Kasumi-1 (cell line): ENCODE data around the gene C5orf34.
"Not testable (repeated sequence)": the region's sequence is repeated elsewhere in the genome, so short reads cannot be mapped to it uniquely, and the experiment has no call there.

ENCODE experiments used
- DNase-seq, 2 experiments: peaks; one replicate each; lab custom pipeline; 2025; lab: John Stamatoyannopoulos, UW

C5orf34 gene, protein sequence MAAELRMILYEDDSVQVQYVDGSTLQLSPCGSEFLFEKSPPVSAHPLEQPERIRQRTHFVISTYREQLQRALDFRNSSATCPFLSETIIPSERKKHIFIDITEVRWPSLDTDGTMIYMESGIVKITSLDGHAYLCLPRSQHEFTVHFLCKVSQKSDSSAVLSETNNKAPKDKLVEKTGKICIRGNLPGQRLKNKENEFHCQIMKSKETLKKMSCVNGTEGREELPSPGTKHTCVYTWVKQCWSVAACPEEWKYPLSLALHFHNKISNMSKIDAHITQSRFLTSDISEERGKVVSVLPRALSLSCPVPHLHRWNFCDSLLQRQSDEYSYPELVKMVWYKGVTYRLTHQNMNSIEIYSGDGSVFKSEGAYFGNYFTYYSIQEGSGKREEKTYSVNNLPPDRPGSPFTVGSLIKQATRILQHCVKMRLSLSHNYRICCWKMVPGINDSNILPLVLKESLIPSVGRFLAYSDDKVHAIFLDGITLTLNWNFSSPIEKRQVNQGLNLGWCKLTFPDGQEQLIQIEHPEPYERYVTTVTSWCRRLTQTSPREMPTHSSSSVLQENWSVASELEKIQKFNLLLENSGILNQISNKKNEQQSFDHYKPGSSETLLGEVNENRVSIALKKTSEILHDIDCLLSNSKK

DNA sequence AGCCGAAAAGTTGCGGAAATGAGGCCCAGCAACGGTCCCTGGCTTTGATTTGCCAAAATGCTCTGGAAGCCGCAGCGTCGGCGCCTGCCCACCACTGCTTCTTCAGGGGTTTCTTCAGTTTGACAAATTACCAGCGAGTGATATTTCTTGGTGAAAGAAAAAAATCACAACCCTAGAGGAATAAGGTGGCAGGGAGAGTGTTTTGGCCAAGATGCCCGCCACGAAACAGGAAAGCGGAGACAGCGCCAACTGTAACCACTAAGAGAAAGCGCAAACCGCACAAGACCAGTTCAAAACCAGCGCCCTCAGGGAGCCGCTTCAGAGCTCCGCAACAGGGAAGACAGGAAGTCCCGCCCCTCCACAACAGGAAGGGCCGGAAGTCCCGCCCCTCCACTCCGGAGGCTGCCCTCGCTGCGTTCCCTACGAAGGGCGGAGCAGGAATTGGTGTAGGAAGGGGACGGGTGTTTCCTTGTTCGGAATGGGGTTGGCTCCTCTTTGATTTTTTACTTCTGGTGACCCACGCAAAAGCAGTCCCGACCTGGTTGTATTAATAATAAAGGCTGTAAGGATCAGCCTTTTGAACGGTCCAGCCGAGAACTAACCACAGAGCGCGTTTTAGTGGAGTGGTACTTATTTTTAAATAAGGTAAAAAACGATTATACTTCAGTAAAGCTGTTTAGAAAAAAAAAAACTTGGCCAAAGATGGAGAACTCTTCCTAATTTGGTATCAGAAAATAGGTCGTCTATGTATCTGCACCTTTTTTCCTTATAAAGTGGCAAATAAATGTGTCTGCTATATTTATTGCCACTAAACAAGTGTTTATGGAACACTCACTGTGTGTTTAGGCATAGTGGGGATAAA is at the start of gene C5orf34:
Gene C5orf34, minus strand, starts transcription at position 333 of the 862 bp plus-strand sequence. CDS start 5,809 bp downstream, outside the sequence.
- DNase-seq = peak; percentile 95 to 97

DNA sequence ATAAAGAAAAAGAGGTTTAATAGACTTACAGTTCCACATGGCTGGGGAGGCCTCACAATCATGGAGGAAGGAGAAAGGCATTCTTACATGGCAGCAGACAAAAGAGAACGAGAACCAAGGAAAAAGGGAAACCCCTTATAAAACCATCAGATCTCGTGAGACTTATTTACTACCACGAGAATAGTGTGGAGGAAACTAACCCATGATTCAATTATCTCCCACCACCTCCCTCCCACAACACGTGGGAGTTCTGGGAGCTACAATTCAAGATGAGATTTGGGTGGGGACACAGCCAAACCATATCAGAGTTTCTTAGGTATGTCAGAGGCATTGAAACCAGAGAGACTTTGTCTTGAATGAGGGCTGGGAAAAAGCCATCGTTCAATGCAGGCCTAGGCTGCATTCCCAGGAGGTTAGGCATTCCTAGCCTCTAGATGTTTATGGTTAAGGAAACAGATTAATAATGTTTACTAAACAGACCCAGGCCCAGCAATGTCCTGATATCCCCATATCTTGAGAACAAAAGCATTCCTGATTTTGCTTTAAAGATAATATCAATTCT is 49.4 kb upstream of the C5orf34 start:
- DNase-seq = no peak

DNA sequence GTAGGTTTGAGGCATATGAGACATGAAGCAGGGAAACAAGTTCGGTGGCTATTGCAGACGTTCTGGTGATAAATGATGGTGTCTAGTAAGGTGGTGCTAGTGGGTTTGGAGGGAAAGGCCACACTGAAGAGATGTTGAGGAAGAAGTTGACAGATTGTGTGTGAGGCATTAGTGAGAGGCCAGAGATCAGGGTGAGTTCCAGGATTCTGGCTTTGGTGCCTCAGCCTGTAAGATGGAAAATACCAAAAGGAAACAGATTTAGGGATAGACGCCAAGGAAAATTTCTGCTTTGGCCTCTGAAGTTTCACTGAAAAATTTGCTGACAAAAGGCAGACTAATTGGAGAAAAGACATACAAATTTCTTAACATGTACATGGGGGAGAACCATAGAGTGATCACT is 48.4 kb upstream of the C5orf34 start:
- no peak for DNase-seq

DNA sequence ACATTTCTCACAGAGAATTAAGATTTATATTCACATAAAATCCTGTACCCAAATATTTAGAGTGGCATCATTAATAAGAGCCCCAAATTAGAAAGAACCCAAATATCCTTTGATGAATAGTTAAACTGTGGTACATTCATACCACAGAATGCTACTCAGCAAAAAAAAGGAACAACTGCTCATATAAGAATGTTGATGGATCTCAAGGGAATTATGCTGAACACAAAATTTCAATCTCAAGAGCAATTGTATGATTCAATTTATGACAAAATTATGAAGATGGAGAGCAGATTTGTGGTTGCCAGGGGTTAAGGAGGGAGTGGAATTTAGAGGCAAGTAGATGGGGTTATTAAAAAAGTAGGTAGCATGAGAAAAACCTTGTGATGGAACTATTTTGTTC is 46.4 kb upstream of the C5orf34 start:
- DNase-seq = no peak

DNA sequence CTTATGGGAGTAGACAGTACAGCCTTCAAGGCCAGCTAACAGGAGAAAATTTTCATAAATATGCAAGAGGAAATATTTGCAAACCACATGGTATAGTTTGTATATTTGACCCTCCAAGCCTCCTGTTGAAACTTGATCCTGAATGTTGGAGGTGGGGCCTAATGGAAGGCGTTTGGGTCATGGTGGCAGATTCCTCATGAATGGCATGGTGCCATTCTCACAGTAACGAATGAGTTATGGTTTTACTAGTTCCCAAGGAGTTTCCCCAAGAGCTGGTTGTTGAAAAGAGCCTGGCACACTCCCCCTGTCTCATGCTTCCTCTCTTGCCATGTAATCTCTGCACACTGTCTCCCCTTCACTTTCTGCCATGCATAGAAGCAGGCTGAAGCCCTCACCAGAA is 45.2 kb upstream of the C5orf34 start:
- no peak for DNase-seq

DNA sequence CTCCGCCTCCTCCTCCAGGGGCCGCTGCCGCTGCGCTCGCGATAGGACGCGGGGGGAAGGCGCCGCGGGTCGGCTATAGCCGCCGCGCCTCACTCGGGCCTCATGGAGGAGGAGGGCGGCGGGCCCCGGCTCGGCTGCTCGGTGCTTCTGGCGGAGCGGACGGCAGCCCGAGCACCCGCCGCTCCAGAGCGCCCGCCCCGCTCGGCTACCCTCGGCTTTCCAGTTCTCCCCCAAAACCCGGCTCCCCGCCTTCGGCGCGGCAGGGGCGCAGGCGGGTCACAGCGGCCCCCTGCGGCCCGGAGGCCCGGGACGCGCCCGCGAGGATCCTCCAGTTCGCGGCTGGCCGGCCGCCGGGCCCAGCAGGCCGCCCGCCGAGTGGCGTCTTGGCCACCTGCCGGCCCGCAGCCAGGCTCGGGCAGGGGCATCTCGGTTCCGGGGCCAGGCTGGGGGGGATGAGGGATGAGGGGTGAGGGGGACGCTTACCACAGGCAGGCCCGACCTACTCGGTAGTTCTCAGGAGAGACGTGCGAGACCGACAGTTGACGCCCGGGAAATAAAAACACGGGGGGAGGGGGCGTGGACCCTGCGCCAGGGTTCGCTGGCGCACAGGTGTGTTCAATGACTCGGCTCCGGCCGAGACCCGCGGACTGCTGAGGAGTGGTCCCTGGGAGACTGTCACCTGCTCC is 42.1 kb upstream of the C5orf34 start, which contains the start of gene PAIP1:
Gene PAIP1, minus strand, starts transcription at position 221 of the 686 bp plus-strand sequence. CDS start 231 bp downstream, outside the sequence.
- DNase-seq = peak; percentile 66 to 76

DNA sequence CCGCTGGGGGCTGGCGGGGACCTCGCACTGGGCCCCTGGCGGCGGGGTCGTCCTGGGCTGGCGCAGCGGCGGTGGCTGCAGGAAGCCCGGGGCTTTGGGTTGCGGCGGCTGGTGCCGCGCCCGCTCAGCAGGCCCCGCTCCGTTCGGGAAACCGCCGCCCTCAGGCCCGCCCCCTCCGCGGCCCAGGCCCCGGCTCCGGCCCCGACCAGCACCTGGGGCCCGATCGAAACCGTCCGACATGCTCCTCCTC is 41.6 kb upstream of the C5orf34 start:
- not testable (repeated sequence) for DNase-seq

DNA sequence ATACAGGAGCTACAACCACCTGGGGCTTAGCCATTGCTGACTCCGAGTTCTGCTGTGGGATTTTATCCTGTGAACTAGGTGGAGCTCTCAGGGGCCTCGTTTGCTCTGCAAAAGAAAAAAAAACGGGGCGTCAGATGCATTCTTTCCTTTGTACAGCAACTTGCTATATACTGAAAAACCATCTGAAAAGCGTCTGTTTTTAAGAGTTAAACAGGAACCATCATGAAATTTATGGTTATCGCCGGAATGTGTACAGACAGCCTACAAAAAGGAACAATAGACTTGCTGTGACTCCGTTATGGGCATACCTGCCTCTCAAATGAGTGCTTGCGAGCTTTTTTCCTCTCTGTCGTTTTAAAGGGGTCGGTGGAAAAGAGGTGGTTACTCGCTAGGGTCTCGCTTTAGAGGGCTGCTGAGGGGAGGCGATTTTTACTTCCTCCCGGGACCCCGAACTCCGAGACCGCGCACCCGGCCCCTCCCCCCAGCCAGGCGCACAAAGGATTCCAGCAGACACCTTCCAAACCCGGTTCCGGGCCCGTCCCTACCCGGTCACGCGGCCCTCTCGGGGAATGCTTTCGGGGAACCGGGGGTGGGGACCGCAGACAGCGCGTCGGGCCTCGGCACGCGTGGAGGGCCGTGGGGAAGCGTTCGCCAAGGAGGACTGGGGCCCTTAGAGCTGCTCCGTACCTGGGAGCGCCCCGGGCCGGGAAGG is 41.1 kb upstream of the C5orf34 start:
- peak; percentile 35 to 60 for DNase-seq

DNA sequence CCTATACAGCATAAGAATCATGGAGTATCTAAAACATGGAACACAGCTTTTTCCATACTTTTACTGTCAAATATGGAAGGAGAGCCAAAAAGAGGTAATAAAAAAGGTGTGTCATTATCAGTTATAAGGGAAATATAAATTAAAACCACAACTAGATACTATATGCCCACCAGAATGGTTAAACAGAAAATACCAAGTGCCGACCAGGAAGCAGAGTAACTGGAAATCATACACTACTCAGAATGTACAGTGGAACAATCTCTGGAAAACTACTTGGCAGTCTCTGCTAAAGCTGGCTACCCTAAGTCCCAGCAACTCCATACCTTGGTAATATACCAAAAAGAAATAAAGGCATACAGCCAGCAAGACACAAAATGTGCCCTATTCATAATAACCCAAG is 39.5 kb upstream of the C5orf34 start:
- no peak for DNase-seq

DNA sequence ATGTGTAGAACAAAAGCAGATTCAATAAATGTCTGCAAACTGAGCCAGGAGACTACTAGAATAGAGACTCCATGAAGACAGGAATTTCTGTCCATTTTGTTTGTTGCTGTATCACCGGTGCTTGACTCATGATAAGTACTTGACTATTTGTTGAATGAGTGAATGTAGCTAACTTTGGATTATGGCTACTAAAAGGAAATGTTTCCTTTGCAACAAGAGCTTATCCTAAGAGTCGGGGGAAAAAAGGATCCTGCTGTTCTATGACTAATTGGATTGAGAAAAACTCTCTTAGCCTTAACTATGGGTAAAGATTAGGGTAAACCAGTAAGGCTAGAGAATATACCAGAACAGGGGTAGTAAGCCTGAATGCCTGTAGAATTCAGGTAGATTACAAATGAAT is 38.4 kb upstream of the C5orf34 start:
- DNase-seq = no peak

DNA sequence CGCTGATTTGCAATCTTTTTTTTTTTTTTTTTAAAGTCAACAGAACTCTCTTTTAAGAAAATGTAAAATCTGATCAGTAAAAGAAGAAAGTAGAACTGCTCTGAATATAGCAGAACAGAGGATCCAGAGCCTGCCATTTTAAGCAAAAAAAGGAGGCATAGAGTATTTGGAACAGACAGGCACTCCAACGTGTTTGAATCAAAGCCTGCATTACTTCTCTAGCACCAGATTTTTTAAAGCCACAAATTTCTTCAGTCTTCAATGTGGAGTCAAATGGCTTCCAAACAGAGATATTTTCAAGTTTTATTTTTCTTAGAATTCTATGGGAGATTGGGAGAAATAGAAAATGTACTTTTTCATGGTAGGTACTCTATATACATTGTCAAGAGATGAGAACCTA is 36.8 kb upstream of the C5orf34 start:
- no peak for DNase-seq

DNA sequence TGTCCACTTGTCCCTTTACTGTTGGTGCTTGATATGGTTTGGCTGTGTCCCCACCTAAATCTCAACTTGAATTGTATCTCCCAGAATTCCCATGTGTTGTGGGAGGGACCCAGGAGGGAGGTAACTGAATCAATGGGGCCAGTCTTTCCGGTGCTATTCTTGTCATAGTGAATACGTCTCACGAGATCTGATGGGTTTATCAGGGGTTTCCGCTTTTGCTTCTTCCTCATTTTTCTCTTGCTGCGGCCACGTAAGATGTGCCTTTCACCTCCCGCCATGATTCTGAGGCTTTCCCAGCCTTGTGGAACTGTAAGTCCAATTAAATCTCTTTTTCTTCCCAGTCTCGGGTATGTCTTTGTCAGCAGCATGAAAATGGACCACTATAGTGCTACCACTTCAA is 34.3 kb upstream of the C5orf34 start:
- DNase-seq = peak; percentile 49 to 55

DNA sequence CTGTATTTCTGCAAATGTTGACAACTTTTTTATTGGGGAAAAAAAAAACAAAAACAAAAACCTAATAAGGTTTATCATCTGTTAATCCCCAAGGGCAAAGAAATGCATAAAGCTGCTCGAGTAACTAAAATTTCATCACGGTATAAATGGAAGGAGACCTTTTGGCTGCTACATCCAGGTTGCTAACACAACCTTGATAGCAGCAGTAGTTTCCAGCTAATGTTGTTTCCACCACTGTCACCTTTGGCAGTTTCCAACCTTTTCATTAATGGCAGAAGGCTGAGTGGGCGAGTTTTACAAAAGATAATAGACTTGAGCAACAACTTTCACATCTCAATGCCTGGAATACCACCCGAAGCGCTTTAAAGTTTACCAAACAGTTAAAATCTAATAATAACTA is 33.4 kb upstream of the C5orf34 start:
- DNase-seq = no peak

DNA sequence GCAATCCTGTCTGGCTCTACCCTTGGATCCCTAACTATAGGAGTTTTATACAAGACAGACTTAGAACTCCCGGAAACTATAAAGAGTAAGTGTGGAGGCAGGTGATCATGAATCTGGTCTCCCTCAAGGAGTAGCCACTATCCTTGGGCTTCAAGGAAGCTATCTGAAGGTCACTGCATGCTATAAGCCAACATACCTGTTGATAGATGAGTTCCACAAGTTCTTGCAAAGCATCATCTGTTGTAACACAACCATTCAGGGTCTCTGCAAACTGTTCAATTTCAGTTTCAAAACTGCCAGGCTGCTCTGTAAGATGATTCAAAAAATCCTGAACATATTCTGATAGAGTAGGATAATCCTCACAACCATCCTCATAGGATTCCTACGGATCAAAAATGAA is 32.6 kb upstream of the C5orf34 start:
- DNase-seq = no peak

DNA sequence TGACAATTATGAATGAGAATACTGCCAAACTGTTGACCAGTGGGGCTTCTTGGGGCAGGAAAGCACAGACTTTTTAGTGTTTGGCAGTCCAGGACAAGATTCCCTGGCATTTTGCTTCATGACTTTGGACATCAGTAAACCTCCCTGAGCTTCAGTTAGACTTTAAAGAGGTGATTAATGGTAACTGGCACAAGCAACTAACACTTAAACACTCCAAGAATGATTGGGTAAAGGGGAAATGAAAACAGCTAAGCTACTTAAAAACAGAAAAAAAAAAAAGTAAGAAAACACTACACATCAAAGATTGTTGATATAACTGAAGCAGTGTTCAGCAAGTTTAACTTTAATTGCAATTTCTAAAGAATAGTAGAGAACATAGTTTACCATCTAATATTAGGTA is 28.5 kb upstream of the C5orf34 start:
- DNase-seq = no peak

DNA sequence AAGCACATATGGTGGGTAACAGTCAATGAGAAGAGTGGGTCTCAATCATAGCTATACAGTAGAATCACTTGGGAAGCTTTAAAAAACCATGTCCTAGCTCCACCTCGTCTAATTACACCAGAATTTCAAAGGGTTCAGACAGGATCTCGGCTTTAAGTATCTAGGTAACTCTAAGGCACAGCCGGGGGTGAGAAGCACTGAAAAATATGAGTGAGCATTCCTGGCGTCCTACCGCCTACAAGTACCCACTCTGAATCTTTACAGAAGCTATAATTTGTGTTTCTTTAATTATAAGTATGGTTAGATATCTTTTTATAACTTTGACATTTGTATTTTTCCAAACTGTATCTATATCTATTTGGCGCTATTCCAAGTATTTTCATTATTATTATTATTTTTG is 25.8 kb upstream of the C5orf34 start:
- no peak for DNase-seq

DNA sequence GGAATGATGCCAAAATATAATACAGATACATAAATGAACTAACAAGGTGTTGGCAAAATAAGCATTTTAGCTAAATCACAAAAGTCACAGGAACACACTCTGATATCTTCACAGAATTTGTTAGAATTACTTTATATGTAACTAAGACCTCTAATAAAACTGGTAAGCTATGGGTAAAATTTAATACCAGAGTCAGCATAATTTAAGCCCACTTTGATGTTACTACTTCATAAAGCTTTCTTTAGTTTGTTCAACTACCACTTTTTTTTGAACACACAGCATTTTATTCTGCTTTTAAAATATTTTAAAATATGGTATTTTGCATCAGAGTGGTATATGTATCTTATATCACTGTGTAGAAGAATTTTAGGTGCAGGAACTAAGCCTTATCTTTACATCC is 22.0 kb upstream of the C5orf34 start:
- no peak for DNase-seq

DNA sequence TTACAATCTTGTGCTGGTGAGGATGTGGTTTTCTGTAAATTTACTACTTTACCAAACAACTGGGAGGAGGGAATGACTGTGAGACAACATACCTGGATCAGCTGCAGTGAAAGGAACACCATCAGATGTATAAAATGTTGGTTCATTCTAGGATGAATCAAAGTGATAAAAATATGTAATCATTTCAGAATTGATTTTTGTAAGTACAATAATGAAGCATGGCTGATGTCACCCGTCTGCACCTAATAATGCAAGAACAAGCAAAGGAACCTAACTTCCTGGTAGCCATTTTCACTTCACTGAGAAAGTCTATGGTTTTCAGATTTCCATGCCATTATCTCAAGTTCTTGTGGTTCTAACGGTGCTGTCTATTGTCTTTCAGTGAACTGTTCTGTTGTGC is 18.7 kb upstream of the C5orf34 start:
- no peak for DNase-seq

DNA sequence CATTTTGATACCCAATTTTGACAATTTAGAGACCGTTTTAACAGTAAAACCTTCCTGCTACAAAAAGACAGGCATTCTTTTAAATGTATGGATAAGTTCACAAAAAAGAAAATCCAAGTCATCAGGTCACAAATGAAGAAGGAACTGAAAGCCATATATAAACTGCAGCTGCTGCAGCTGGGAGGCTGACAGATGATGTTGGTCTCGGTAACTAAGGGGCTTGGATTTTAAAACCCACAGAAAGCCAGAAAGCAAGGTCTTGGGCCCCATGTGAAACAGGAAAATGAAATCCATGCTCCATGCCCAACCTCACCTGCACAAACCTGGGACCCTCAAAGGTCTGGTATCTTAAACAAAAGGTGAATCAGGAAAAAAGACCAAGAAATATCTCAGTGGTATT is 15.7 kb upstream of the C5orf34 start:
- no peak for DNase-seq

DNA sequence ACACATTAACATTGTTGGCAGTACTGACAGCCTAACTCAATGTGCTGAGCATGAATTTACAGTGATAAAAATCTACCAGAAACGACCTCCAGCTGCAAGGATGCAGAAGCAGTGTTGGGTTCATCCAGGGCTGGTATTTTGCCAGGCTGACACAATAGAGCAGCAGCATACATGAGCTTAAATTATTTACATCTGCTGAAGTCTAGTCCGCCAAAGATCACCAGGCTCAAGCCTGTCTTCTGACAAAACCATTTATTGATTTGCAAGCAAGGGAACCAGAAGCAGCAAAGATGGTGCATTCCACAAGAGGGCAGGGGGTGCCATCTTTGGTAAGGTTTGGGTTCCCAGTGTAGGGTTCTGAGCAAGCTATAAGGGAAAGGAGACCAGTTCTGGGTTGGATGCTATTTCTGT is 8.7 kb upstream of the C5orf34 start:
- no peak for DNase-seq

DNA sequence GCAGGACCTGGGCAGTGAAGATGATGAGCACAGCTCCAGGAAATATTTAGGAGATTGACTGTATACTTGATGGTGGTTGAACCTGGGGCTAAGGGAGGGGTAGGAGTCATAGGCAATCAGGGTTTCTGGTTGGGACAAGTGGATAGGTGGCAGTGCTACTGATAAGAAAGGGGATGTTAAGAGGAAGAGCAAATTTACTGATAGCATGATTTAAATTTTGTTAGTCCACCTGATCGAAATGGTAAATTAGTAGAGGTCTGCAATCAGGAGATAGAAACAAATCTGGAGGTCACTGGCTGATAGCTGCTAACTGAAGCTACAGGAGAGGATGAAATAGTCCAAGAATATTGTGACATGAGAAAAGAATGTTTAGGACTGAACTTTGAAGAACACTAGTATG is 5.7 kb upstream of the C5orf34 start:
- DNase-seq = no peak
